Keratinocyte (primary cell): Measurements from ENCODE around the gene RET. TPM values are rescaled to one million over a fixed set of nuclear protein-coding genes. Genes with fewer than 3 reads are reported as not detected.

Source experiments
- DNase-seq: peaks from one replicate; pipeline ENCODE4 v3.0.0-alpha.2; 2011; ENCODE audit warnings: low read depth, missing footprints, low spot score
- FAIRE-seq: peaks from 2 replicates; lab custom pipeline; 2011; peaks lifted over from hg19 to GRCh38; lab: Jason Lieb, UNC
- H2AFZ ChIP-seq: 2 replicates; pipeline ENCODE4 v1.6.0; 2012; ENCODE audit warnings: low read length, control low read depth, inconsistent platforms; ENCODE audit not compliant: control insufficient read depth
- H3K27ac ChIP-seq: 2 replicates; pipeline ENCODE4 v1.5.1; 2011; ENCODE audit warnings: low read length; ENCODE audit not compliant: control insufficient read depth, insufficient read depth
- H3K27me3 ChIP-seq: 3 replicates; pipeline ENCODE4 v1.6.0; 2011; ENCODE audit warnings: low read length; ENCODE audit not compliant: control insufficient read depth, insufficient read depth; ENCODE audit errors: extremely low read depth
- H3K36me3 ChIP-seq, 2 experiments: 2 replicates in 1 of 2; 3 replicates in 1 of 2; pipeline ENCODE4 v1.5.1; 2011; ENCODE audit warnings: low read length in 2 of 2, mild to moderate bottlenecking in 1 of 2; ENCODE audit not compliant: control insufficient read depth in 2 of 2, insufficient read depth in 2 of 2; ENCODE audit errors: extremely low read depth in 1 of 2
- H3K4me1 ChIP-seq: 3 replicates; pipeline ENCODE4 v1.5.1; 2011; ENCODE audit warnings: low read length; ENCODE audit not compliant: control insufficient read depth, insufficient read depth; ENCODE audit errors: extremely low read depth
- H3K4me2 ChIP-seq: 3 replicates; pipeline ENCODE4 v1.6.0; 2011; ENCODE audit warnings: low read depth, low read length; ENCODE audit not compliant: control insufficient read depth, insufficient read depth; ENCODE audit errors: extremely low read depth
- H3K4me3 ChIP-seq, 3 experiments: fragments of 200-600 bp in 1 of 3; sonication (generic) in 1 of 3; 2 replicates in 2 of 3; 3 replicates in 1 of 3; pipeline ENCODE4 v1.5.1; 2011 to 2016; ENCODE audit warnings: low read length in 3 of 3, mild to moderate bottlenecking in 3 of 3, control low read depth in 2 of 3, inconsistent platforms in 1 of 3, low read depth in 1 of 3, mixed read lengths in 1 of 3, mixed run types in 1 of 3, moderate library complexity in 1 of 3; ENCODE audit not compliant: control insufficient read depth in 2 of 3, insufficient read depth in 2 of 3; ENCODE audit errors: extremely low read depth in 1 of 3
- H3K79me2 ChIP-seq: 2 replicates; pipeline ENCODE4 v1.6.0; 2012; ENCODE audit warnings: low read length; ENCODE audit not compliant: control insufficient read depth, insufficient read depth
- H3K9ac ChIP-seq: 3 replicates; pipeline ENCODE4 v1.6.0; 2011; ENCODE audit warnings: low read length; ENCODE audit not compliant: control insufficient read depth, insufficient read depth; ENCODE audit errors: extremely low read depth
- H3K9me1 ChIP-seq: 3 replicates; pipeline ENCODE4 v1.6.0; 2011; ENCODE audit warnings: low read length; ENCODE audit not compliant: control insufficient read depth, insufficient read depth; ENCODE audit errors: extremely low read depth
- H3K9me3 ChIP-seq: 2 replicates; pipeline ENCODE4 v1.5.1; 2012; ENCODE audit warnings: low read depth, low read length; ENCODE audit not compliant: control insufficient read depth
- H4K20me1 ChIP-seq: 3 replicates; pipeline ENCODE4 v1.6.0; 2011; ENCODE audit warnings: low read length; ENCODE audit not compliant: control insufficient read depth, insufficient read depth; ENCODE audit errors: extremely low read depth
- EZH2 ChIP-seq: IDR thresholded peaks from one replicate; pipeline ENCODE4 v1.6.1; 2012; ENCODE audit warnings: inconsistent platforms, mild to moderate bottlenecking, low read length, moderate library complexity
- dilution Hi-C: fragments of 300-500 bp; cut with MboI; formaldehyde crosslinking; loops from one replicate; pipeline ENCODE4 v1.7.0; 2020; ENCODE audit warnings: low sequenced_read_pairs; ENCODE audit not compliant: extremely low pct_ligation_motif_present
- polyA plus RNA-seq, 5 experiments: library from polyadenylated mRNA; depleted of rRNA in 3 of 5; stranded (reverse) in 3 of 5; stranded (forward) in 1 of 5; unstranded in 1 of 5; fragments of >200 nt; gene quantifications; 1 replicate in 1 of 5; 2 replicates in 3 of 5; 3 replicates in 1 of 5; pipeline versions ENCODE4 v1.2.1 to v1.2.3, GENCODE V29; 2011 to 2012; ENCODE audit warnings: missing spikeins in 2 of 5, low read depth in 1 of 5, low replicate concordance in 1 of 5
- TF ChIP-seq, protein P1 (sequence below), 3 experiments: IDR thresholded peaks in 1 of 3; conservative IDR thresholded peaks in 1 of 3; optimal IDR thresholded peaks in 1 of 3; 2 replicates in 2 of 3; 3 replicates in 1 of 3; pipeline versions ENCODE3 to v1.5.1; 2011; ENCODE audit warnings: low read length in 3 of 3, mild to moderate bottlenecking in 3 of 3, moderate library complexity in 2 of 3, control low read depth in 1 of 3, inconsistent platforms in 1 of 3; ENCODE audit not compliant: insufficient read depth in 2 of 3; ENCODE audit errors: extremely low read depth in 1 of 3

RET gene
- polyA plus RNA-seq, 1 donor (not counting 4 experiments of a cell fraction or from before 2014, with no cell fraction given), result 0.21 TPM

DNA sequence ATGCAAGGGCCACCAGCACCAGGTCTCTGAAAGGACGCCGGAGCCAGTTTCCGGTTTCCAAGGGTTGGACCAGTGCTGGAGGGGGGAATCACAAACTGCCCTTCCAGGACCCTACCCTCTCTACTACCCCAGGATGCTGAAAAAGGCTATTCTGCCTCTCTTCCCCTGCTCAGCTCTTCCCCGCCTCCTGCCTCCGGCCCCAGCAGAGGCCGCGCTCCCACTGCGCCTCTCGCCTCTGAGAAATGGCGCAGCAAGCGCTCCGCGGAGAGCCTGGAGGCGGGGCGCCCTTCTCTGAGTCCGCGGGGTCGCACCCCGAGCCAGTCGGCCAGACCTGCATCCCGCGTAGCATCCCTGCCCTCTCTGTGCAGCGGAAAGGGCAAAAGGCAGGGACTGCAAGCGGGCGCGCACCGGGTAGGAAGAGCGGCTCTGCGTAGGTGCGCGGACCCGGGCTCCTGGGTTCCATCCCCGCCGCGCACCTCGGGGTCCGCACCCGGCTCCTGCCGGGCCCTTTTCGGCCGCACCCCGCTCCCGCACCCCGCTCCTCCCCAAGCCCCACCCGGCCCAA is 476 bp upstream of the RET start:
- no peak for FAIRE-seq
- no peak overlapping the region for H3K27ac ChIP-seq
- H2AFZ ChIP-seq, result no peak overlapping the region
- H3K4me1 ChIP-seq, result no peaks in the 10 kb centered on the region
- dilution Hi-C loops, result no loop called here
- no peak for DNase-seq
- peak overlapping the region; percentile 56 for H3K4me2 ChIP-seq
- H3K4me3 ChIP-seq, result peak overlapping the region in 2 of 3 experiments; percentile 25 to 34
- H3K36me3 ChIP-seq, result no peaks in the 10 kb centered on the region
- peak; percentile 55 for TF ChIP-seq EZH2
- TF ChIP-seq, protein P1, sequence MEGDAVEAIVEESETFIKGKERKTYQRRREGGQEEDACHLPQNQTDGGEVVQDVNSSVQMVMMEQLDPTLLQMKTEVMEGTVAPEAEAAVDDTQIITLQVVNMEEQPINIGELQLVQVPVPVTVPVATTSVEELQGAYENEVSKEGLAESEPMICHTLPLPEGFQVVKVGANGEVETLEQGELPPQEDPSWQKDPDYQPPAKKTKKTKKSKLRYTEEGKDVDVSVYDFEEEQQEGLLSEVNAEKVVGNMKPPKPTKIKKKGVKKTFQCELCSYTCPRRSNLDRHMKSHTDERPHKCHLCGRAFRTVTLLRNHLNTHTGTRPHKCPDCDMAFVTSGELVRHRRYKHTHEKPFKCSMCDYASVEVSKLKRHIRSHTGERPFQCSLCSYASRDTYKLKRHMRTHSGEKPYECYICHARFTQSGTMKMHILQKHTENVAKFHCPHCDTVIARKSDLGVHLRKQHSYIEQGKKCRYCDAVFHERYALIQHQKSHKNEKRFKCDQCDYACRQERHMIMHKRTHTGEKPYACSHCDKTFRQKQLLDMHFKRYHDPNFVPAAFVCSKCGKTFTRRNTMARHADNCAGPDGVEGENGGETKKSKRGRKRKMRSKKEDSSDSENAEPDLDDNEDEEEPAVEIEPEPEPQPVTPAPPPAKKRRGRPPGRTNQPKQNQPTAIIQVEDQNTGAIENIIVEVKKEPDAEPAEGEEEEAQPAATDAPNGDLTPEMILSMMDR (optimal IDR thresholded peaks at IDR 0.05 in 1 of 3, IDR thresholded peaks at IDR 0.05 in 1 of 3, conservative IDR thresholded peaks at IDR 0.05 in 1 of 3; ENCODE audit: extremely low read depth in 1 of 3, insufficient read depth in 2 of 3, low read length in 3 of 3), result peak in 1 of 3 experiments; percentile 14
- no peaks in the 10 kb centered on the region for H3K9me1 ChIP-seq
- H3K79me2 ChIP-seq, result no peaks in the 10 kb centered on the region
- no peak overlapping the region for H3K9ac ChIP-seq
- H3K27me3 ChIP-seq, result peaks cover 31% of the 10 kb centered on the region
- H4K20me1 ChIP-seq, result no peaks in the 10 kb centered on the region
- no peaks in the 10 kb centered on the region for H3K9me3 ChIP-seq

DNA sequence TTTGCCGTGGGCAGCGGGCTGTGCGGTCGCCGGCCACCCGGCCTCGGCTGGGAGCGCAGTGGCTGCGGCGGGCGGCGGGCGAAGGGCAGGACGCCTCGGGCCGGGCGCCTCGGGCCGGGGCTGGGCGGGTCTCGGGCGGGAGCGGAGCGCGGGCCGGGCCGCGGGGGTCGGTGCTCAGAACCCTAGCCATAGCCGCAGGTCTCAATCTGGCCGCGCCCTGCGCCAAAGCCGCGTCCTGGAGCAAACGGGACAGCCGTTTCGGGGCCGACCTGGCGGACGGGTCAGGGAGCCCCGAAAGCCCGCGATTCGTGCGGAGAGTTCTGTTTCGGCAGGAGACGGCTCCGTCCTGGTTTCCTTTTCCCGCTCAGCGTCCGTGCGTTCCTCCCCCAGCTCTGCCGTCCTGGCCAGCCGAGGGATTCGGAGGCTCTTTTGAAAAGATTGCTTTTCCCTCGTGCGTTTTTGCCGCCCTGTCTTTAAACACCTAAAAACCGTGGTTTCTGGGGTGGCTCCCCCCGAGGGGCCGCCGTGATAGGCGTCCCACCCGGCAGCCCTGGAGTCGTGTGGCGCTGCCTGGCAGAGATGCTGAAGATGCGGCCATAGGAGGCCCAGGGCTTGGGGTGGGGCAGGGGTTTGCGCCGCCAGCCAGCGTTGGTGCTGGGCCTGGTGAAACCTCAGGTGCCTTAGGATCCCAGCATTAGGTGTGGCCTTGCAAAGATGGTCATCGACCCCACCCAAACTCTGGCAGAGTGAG is 727 bp downstream of the RET start:
- H3K4me3 ChIP-seq, result peak overlapping the region; percentile 34 to 62 (median 46)
- peak overlapping the region; percentile 56 for H2AFZ ChIP-seq
- no peaks in the 10 kb centered on the region for H3K4me1 ChIP-seq
- TF ChIP-seq EZH2, result peak; percentile 66
- TF ChIP-seq, protein P1 (optimal IDR thresholded peaks at IDR 0.05 in 1 of 3, IDR thresholded peaks at IDR 0.05 in 1 of 3, conservative IDR thresholded peaks at IDR 0.05 in 1 of 3; ENCODE audit: extremely low read depth in 1 of 3, insufficient read depth in 2 of 3, low read length in 3 of 3), result no peak
- H3K79me2 ChIP-seq, result no peaks in the 10 kb centered on the region
- H3K36me3 ChIP-seq, result no peaks in the 10 kb centered on the region
- no peak for DNase-seq
- no peaks in the 10 kb centered on the region for H3K9me1 ChIP-seq
- FAIRE-seq, result no peak
- no peak overlapping the region for H3K27ac ChIP-seq
- no peaks in the 10 kb centered on the region for H3K9me3 ChIP-seq
- no peak overlapping the region for H3K9ac ChIP-seq
- peak overlapping the region; percentile 67 for H3K4me2 ChIP-seq
- no peaks in the 10 kb centered on the region for H4K20me1 ChIP-seq
- dilution Hi-C loops, result no loop called here
- peaks cover 31% of the 10 kb centered on the region for H3K27me3 ChIP-seq
